ENCODE measurements around the gene THAP7. TPM values are rescaled to one million over a fixed set of nuclear protein-coding genes. Genes with fewer than 3 reads are reported as not detected.

Gene THAP7
- total and polyA plus RNA-seq, 9 of the 15 experiments (the other 6 are each of a cell fraction or from before 2014, with no cell fraction given): 7.9 to 263 (median 84.1) TPM

- no peak overlapping the region for H3K27ac ChIP-seq (ENCODE audit: extremely low read depth, low read depth, low read length)
- BruUV-seq (replicated peaks): no TSS peak
- TF ChIP-seq UBTF (IDR thresholded peaks at IDR 0.05; ENCODE audit: borderline replicate concordance in 1 of 2, low read depth in 2 of 2, low read length in 2 of 2): 0 out of 4 replicates have a peak, but pooled peaks of 1 of the 2 experiments have one; percentile 46
- TF ChIP-seq STAT6 (CRISPR knock-in tag; IDR thresholded peaks at IDR 0.05): peak; percentile 90
- TF ChIP-seq TSC22D4 (tag; IDR thresholded peaks at IDR 0.05): no peak
- no peak for TF ChIP-seq TAF15 (IDR thresholded peaks at IDR 0.05; ENCODE audit: low read depth, low read length)
- TF ChIP-seq IFI16 (CRISPR knock-in tag; IDR thresholded peaks at IDR 0.05): no peak
- no peak for TF ChIP-seq RUNX1 (IDR thresholded peaks at IDR 0.05; ENCODE audit: low read depth)
- TF ChIP-seq SETDB1 (IDR thresholded peaks at IDR 0.05; ENCODE audit: low read length): no peak
- TF ChIP-seq BHLHE40 (IDR thresholded peaks at IDR 0.05; ENCODE audit: low read length): 0 out of 2 replicates have a peak, but pooled peaks have one; percentile 3
- TF ChIP-seq, protein P1, sequence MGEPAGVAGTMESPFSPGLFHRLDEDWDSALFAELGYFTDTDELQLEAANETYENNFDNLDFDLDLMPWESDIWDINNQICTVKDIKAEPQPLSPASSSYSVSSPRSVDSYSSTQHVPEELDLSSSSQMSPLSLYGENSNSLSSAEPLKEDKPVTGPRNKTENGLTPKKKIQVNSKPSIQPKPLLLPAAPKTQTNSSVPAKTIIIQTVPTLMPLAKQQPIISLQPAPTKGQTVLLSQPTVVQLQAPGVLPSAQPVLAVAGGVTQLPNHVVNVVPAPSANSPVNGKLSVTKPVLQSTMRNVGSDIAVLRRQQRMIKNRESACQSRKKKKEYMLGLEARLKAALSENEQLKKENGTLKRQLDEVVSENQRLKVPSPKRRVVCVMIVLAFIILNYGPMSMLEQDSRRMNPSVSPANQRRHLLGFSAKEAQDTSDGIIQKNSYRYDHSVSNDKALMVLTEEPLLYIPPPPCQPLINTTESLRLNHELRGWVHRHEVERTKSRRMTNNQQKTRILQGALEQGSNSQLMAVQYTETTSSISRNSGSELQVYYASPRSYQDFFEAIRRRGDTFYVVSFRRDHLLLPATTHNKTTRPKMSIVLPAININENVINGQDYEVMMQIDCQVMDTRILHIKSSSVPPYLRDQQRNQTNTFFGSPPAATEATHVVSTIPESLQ (CRISPR knock-in tag; IDR thresholded peaks at IDR 0.05): no peak
- no peak for TF ChIP-seq KLF6 (CRISPR knock-in tag; IDR thresholded peaks at IDR 0.05; ENCODE audit: borderline replicate concordance)
- peak; percentile 34; the same call in 1 of the 2 replicates for TF ChIP-seq E2F1 (CRISPR knock-in tag; IDR thresholded peaks at IDR 0.05)
- 0 out of 2 replicates have a peak, but pooled peaks have one; percentile 26 for TF ChIP-seq MTF1 (CRISPR knock-in tag; IDR thresholded peaks at IDR 0.05; ENCODE audit: borderline replicate concordance)
- TF ChIP-seq MCM3 (IDR thresholded peaks at IDR 0.05): peak; percentile 86
Observed at GRCh38 chr22:20975541-20976290, 26.2 kb downstream of the THAP7 start.

More at GRCh38 chr22:20975541-20976290, 26.2 kb downstream of the THAP7 start:
- no peaks in the 10 kb centered on the region for H3K79me2 ChIP-seq (ENCODE audit: control insufficient read depth, insufficient read depth, low read length)
- WGBS (ENCODE audit: insufficient coverage, low coverage, missing lambda C conversion rate): 12% methylated on average over 14 of the region's 14 CpGs
- no peak overlapping the region for H2AFZ ChIP-seq (ENCODE audit: low read depth, low read length)
- H3K36me3 ChIP-seq (ENCODE audit: control insufficient read depth, insufficient read depth, low read length): no peaks in the 10 kb centered on the region
- no peak overlapping the region for H3K4me3 ChIP-seq
- H3K9ac ChIP-seq (ENCODE audit: insufficient read depth in 1 of 2, low read depth in 2 of 2, low read length in 2 of 2): peak overlapping the region in 1 of 2 experiments; percentile 66; a peak in 2 of 4 replicates
- no peak for FAIRE-seq
- H4K20me1 ChIP-seq (replicated peaks; ENCODE audit: control insufficient read depth, insufficient read depth, low read length): peaks cover 10% of the 10 kb centered on the region
- H3K9me1 ChIP-seq (ENCODE audit: control insufficient read depth, insufficient read depth, low read length): no peaks in the 10 kb centered on the region
- in situ Hi-C loops (cut with MboI) (no loop called here), intact Hi-C loops (cut with micrococcal nuclease) (no loop called here)
- H3K4me2 ChIP-seq (ENCODE audit: insufficient read depth, low read length): no peak overlapping the region
- H3K27me3 ChIP-seq (ENCODE audit: control insufficient read depth in 2 of 2, insufficient read depth in 2 of 2, low read length in 2 of 2): peaks cover 37 to 63% of the 10 kb centered on the region in 2 experiments; a peak in 4 of 5 replicates
- POLR2A ChIA-PET: interaction anchor here (0.6 to 64.4 kb wide), 10 partner anchors 8 to 215 kb away, joined by 3 to 1556 read pairs (median 4); partner anchors contain the start of genes AIFM3, CRKL and THAP7
- CTCF ChIA-PET (ENCODE audit: low intra/inter-chr PET ratio): no interaction called here
- peaks cover 11% of the 10 kb centered on the region for H3K9me3 ChIP-seq (replicated peaks; ENCODE audit: control insufficient read depth, insufficient read depth, low read depth, low read length)
- DNase-seq (ENCODE audit: extremely low read depth in 1 of 4, low spot score in 3 of 4): no peak
- H3K4me1 ChIP-seq (replicated peaks in 1 of 2; ENCODE audit: control insufficient read depth in 2 of 2, insufficient read depth in 2 of 2, low read length in 2 of 2): peaks cover 2 to 47% of the 10 kb centered on the region in 2 experiments; a peak in 4 of 5 replicates
- ATAC-seq: no peak
